Stimulated activated CD4-positive, alpha-beta T cell treated with anti-CD3 and anti-CD28 coated beads, Interleukin-2, amount 100 ng/mL, for 4 hours (primary cell): ENCODE data around the gene PHAF1.

ENCODE experiments used
- DNase-seq: peaks from one replicate; pipeline ENCODE4 v3.0.0-alpha.2; 2020; ENCODE audit warnings: low read depth

The PHAF1 gene

GRCh38 chr16:67180166-67180565, 70.4 kb downstream of the PHAF1 start:
- no peak for DNase-seq

GRCh38 chr16:67181346-67181745, 71.6 kb downstream of the PHAF1 start:
- no peak for DNase-seq

GRCh38 chr16:67182288-67182687, 72.5 kb downstream of the PHAF1 start:
- no peak for DNase-seq

- DNase-seq, result no peak
These were observed 73.5 kb downstream of the PHAF1 start for GRCh38 chr16:67183284-67183626.

- peak; percentile 92 for DNase-seq
These were observed 74.1 kb downstream of the PHAF1 start, which contains the start of gene MATCAP1 for GRCh38 chr16:67183627-67184452. Gene MATCAP1 (minus strand): TSS chr16:67183963. CDS start chr16:67180610, 3,353 bp downstream.

GRCh38 chr16:67184453-67184994, 74.8 kb downstream of the PHAF1 start:
- no peak for DNase-seq

GRCh38 chr16:67184995-67185650, 75.4 kb downstream of the PHAF1 start:
- peak; percentile 67 for DNase-seq

GRCh38 chr16:67185651-67186134, 76.0 kb downstream of the PHAF1 start:
- no peak for DNase-seq

- DNase-seq, result no peak
These were observed 76.8 kb downstream of the PHAF1 start for GRCh38 chr16:67186550-67186950.

- DNase-seq, result no peak
These were observed 77.6 kb downstream of the PHAF1 start for GRCh38 chr16:67187175-67187890.

- DNase-seq, result no peak
These were observed 78.6 kb downstream of the PHAF1 start for GRCh38 chr16:67188323-67188722.

- DNase-seq, result no peak
These were observed 79.1 kb downstream of the PHAF1 start for GRCh38 chr16:67188798-67189197.

- no peak for DNase-seq
These were observed 80.3 kb downstream of the PHAF1 start, which contains the start of gene EXOC3L1 for GRCh38 chr16:67190041-67190440. Gene EXOC3L1 (minus strand): TSS chr16:67190136. CDS start chr16:67189676, 460 bp downstream.

- no peak for DNase-seq
These were observed 81.0 kb downstream of the PHAF1 start for GRCh38 chr16:67190448-67191399.

- no peak for DNase-seq
These were observed 81.8 kb downstream of the PHAF1 start for GRCh38 chr16:67191411-67191994.

- peak; percentile 78 for DNase-seq
These were observed 82.4 kb downstream of the PHAF1 start, which contains the start of gene E2F4 for GRCh38 chr16:67191995-67192681. Gene E2F4 (plus strand): TSS chr16:67192155. CDS start chr16:67192228, 73 bp downstream.

- no peak for DNase-seq
These were observed 83.1 kb downstream of the PHAF1 start for GRCh38 chr16:67192781-67193361.

- DNase-seq, result no peak
These were observed 83.8 kb downstream of the PHAF1 start for GRCh38 chr16:67193536-67193935.

- DNase-seq, result no peak
These were observed 84.5 kb downstream of the PHAF1 start for GRCh38 chr16:67194260-67194659.

- DNase-seq, result no peak
These were observed 85.9 kb downstream of the PHAF1 start for GRCh38 chr16:67195676-67196075.
